ENCODE data around the gene KIAA0232.

- TF ChIP-seq CTCF (IDR thresholded peaks at IDR 0.05), result no peak
- TF ChIP-seq POLR2A (IDR thresholded peaks at IDR 0.05), result no peak
Observed at GRCh38 chr4:6771229-6771671, 11.3 kb upstream of the KIAA0232 start.
